C4-2B (cell line): ENCODE data around the gene DSCAM.

Experiments
- CTCF ChIP-seq: fragments of 450-650 bp; conservative IDR thresholded peaks from 2 replicates; pipeline ENCODE4 v1.5.1; 2017; ENCODE audit warnings: mild to moderate bottlenecking
- ZFX ChIP-seq: fragments of 450-650 bp; IDR thresholded peaks from 2 replicates; pipeline ENCODE4 v1.6.1; 2017

- TF ChIP-seq CTCF (no peak), ZFX (no peak)
Measured at GRCh38 chr21:40351006-40351405, 496.0 kb downstream of the DSCAM start.
